PC-9 (cell line): Measurements from ENCODE around the gene SREBF2. TPM values are rescaled to one million over a fixed set of nuclear protein-coding genes. Genes with fewer than 3 reads are reported as not detected.

Experiments used
- BruUV-seq: library from RNA; stranded (reverse); fragments of 400-500 nt; replicated peaks from 2 replicates; lab custom pipeline; 2021; lab: Mats Ljungman, UMichigan
- CTCF ChIA-PET: fragments of 300-600 bp; sonication (Branson Sonifier 250); formaldehyde crosslinking; loops from one replicate; lab custom pipeline; 2022; ENCODE audit warnings: antibody characterized with exemption; lab: Charles Lee
- POLR2A ChIA-PET: fragments of 300-600 bp; sonication (Branson Sonifier 250); formaldehyde crosslinking; loops from one replicate; lab custom pipeline; 2022; ENCODE audit warnings: antibody characterized with exemption; ENCODE audit not compliant: unreplicated experiment; lab: Charles Lee
- DNase-seq, 2 experiments: peaks; one replicate each; pipeline versions ENCODE4 v3.0.0 to v3.0.0-alpha.2; 2015 to 2022; ENCODE audit warnings: mixed read lengths in 1 of 2
- H2AFZ ChIP-seq: fragments of 200-600 bp; sonication (generic); 2 replicates; pipeline ENCODE4 v1.8.1; 2017; ENCODE audit warnings: antibody characterized with exemption
- H3F3A ChIP-seq: fragments of 200-600 bp; sonication (generic); 2 replicates; pipeline ENCODE4 v1.8.1; 2017; ENCODE audit warnings: antibody characterized with exemption, mild to moderate bottlenecking, low read depth; ENCODE audit not compliant: insufficient read depth
- H3K27ac ChIP-seq: fragments of 200-600 bp; sonication (generic); 2 replicates; pipeline ENCODE4 v1.6.1; 2016; ENCODE audit warnings: mixed run types
- H3K27me3 ChIP-seq: fragments of 200-600 bp; sonication (generic); 2 replicates; pipeline ENCODE4 v1.6.1; 2016; ENCODE audit warnings: low read depth, mixed run types; ENCODE audit not compliant: insufficient read depth
- H3K36me3 ChIP-seq: fragments of 200-600 bp; sonication (generic); 2 replicates; pipeline ENCODE4 v1.6.1; 2016; ENCODE audit warnings: low read depth, mixed run types
- H3K4me1 ChIP-seq: fragments of 200-600 bp; sonication (generic); replicated peaks from 2 replicates; pipeline ENCODE4 v1.6.1; 2016; ENCODE audit warnings: mixed run types; ENCODE audit not compliant: insufficient read depth
- H3K4me2 ChIP-seq: fragments of 200-600 bp; sonication (generic); 2 replicates; pipeline ENCODE4 v1.6.1; 2017; ENCODE audit warnings: mixed run types
- H3K4me3 ChIP-seq: fragments of 200-600 bp; sonication (generic); 2 replicates; pipeline ENCODE4 v1.6.1; 2016; ENCODE audit warnings: mixed run types
- H3K79me2 ChIP-seq: fragments of 200-600 bp; sonication (generic); 2 replicates; pipeline ENCODE4 v1.6.1; 2017; ENCODE audit warnings: low read depth, mixed run types
- H3K9me2 ChIP-seq: fragments of 200-600 bp; sonication (generic); 2 replicates; pipeline ENCODE4 v1.8.1; 2017; ENCODE audit warnings: mild to moderate bottlenecking; ENCODE audit not compliant: insufficient read depth
- H3K9me3 ChIP-seq: fragments of 200-600 bp; sonication (generic); 2 replicates; pipeline ENCODE4 v1.8.1; 2016; ENCODE audit warnings: low read depth; ENCODE audit not compliant: insufficient read depth
- H4K20me1 ChIP-seq: fragments of 200-600 bp; sonication (generic); 2 replicates; pipeline ENCODE4 v1.8.1; 2017; ENCODE audit not compliant: insufficient read depth
- CTCF ChIP-seq: fragments of 200-600 bp; sonication (generic); conservative IDR thresholded peaks from 2 replicates; pipeline ENCODE4 v1.6.1; 2017; ENCODE audit warnings: mixed run types, antibody characterized with exemption, mild to moderate bottlenecking, moderate library complexity
- EZH2 ChIP-seq: fragments of 200-600 bp; sonication (generic); IDR thresholded peaks from 2 replicates; pipeline ENCODE4 v1.8.0; 2017; ENCODE audit warnings: antibody characterized with exemption, low read depth
- intact Hi-C: fragments of 100-400 bp; cut with micrococcal nuclease; formaldehyde crosslinking; loops from one replicate; pipeline ENCODE4 v1.10.0; 2022; ENCODE audit not compliant: unreplicated experiment
- total RNA-seq: library from RNA; stranded (reverse); gene quantifications from 2 replicates; pipeline ENCODE4 v1.2.3, GENCODE V29; 2021

SREBF2 gene
- total RNA-seq, 1 experiment from 2014 or later: 196 TPM

- H3K27ac ChIP-seq: peak within 1 kb of the TSS; percentile 46
- peaks cover 43% of the 10 kb centered on the region for H3K79me2 ChIP-seq
- peaks cover 9% of the 10 kb centered on the region; the same call in 1 of the 2 replicates for H3F3A ChIP-seq
- H2AFZ ChIP-seq: peak within 1 kb of the TSS; percentile 96
- BruUV-seq: TSS peak; percentile 65
- H3K27me3 ChIP-seq: no peaks in the 10 kb centered on the region
- POLR2A ChIA-PET: interaction anchor here (0.5 to 1.3 kb wide), 17 partner anchors 8 to 354 kb away, joined by 3 to 19 read pairs (median 3); partner anchors contain the start of gene SREBF2
- DNase-seq: peak; percentile 78 to 96
- TF ChIP-seq EZH2 (no peak), CTCF (no peak)
- CTCF ChIA-PET: interaction anchor here (0.5 to 3.3 kb wide), 5 partner anchors 28 to 639 kb away, joined by 3 to 19 read pairs (median 8); no protein-coding TSS in a partner anchor
- H3K4me2 ChIP-seq: peak within 1 kb of the TSS; percentile 89
- no peaks in the 10 kb centered on the region for H4K20me1 ChIP-seq
- no peaks in the 10 kb centered on the region for H3K36me3 ChIP-seq
- H3K9me2 ChIP-seq: no peaks in the 10 kb centered on the region
- peak within 1 kb of the TSS; percentile 71 for H3K4me3 ChIP-seq
- intact Hi-C loops: loop anchor here (1.0 to 2.0 kb wide), 4 partner anchors 32 to 134 kb away; no protein-coding TSS in a partner anchor
- H3K4me1 ChIP-seq: peaks cover 27% of the 10 kb centered on the region
- H3K9me3 ChIP-seq: no peaks in the 10 kb centered on the region
These were observed 32.4 kb upstream of the SREBF2 start, which contains the start of gene CCDC134 for GRCh38 chr22:41800348-41801146. TSS of gene CCDC134 (plus strand) at chr22:41800679. CDS start at chr22:41808891, 8,212 bp downstream.

- H3K79me2 ChIP-seq: peaks cover 50% of the 10 kb centered on the region
- intact Hi-C loops: loop anchor here (1.0 to 2.0 kb wide), 3 partner anchors 54 to 134 kb away; no protein-coding TSS in a partner anchor
- peak overlapping the region; percentile 71 for H3K4me3 ChIP-seq
- TF ChIP-seq EZH2: no peak
- peak overlapping the region; percentile 96 for H2AFZ ChIP-seq
- H3K4me1 ChIP-seq: peaks cover 27% of the 10 kb centered on the region
- no peaks in the 10 kb centered on the region for H3K9me3 ChIP-seq
- peak overlapping the region; percentile 89 for H3K4me2 ChIP-seq
- H3K36me3 ChIP-seq: no peaks in the 10 kb centered on the region
- H4K20me1 ChIP-seq: no peaks in the 10 kb centered on the region
- no peak for DNase-seq
- BruUV-seq: no TSS peak
- peaks cover 9% of the 10 kb centered on the region; the same call in 1 of the 2 replicates for H3F3A ChIP-seq
- CTCF ChIA-PET: interaction anchor here (0.7 to 3.3 kb wide), 4 partner anchors 29 to 134 kb away, joined by 3 to 19 read pairs (median 12); no protein-coding TSS in a partner anchor
- no peaks in the 10 kb centered on the region for H3K9me2 ChIP-seq
- peak overlapping the region; percentile 46 for H3K27ac ChIP-seq
- POLR2A ChIA-PET: interaction anchor here (0.5 to 1.0 kb wide), 10 partner anchors 23 to 160 kb away, joined by 3 to 19 read pairs (median 3); partner anchors contain the start of gene SREBF2
- no peaks in the 10 kb centered on the region for H3K27me3 ChIP-seq
These were observed 31.6 kb upstream of the SREBF2 start for GRCh38 chr22:41801147-41801819.

- no peaks in the 10 kb centered on the region for H3K27me3 ChIP-seq
- BruUV-seq: no TSS peak
- peak overlapping the region; percentile 71 for H3K4me3 ChIP-seq
- H3K9me3 ChIP-seq: no peaks in the 10 kb centered on the region
- DNase-seq: no peak
- peaks cover 56% of the 10 kb centered on the region for H3K79me2 ChIP-seq
- peaks cover 27% of the 10 kb centered on the region for H3K4me1 ChIP-seq
- no peak overlapping the region for H2AFZ ChIP-seq
- H3K9me2 ChIP-seq: no peaks in the 10 kb centered on the region
- POLR2A ChIA-PET: interaction anchor here (0.7 kb wide), 1 partner anchor 34 kb away, joined by 3 read pairs; no protein-coding TSS in a partner anchor
- H3K27ac ChIP-seq: 0 out of 2 replicates have a peak overlapping the region, but pooled peaks have one; percentile 46
- no peaks in the 10 kb centered on the region for H4K20me1 ChIP-seq
- 0 out of 2 replicates have a peak, but pooled peaks cover 4% of the 10 kb centered on the region for H3K36me3 ChIP-seq
- CTCF ChIA-PET: no interaction called here
- intact Hi-C loops: loop anchor here (1.0 to 2.0 kb wide), 3 partner anchors 55 to 135 kb away; no protein-coding TSS in a partner anchor
- H3F3A ChIP-seq: peaks cover 9% of the 10 kb centered on the region; the same call in 1 of the 2 replicates
- peak overlapping the region; percentile 89 for H3K4me2 ChIP-seq
- no peak for TF ChIP-seq EZH2
- TF ChIP-seq CTCF: no peak
These were observed 31.0 kb upstream of the SREBF2 start for GRCh38 chr22:41801886-41802285.
